Keratinocyte (primary cell): ENCODE measurements around the gene RIGI. TPM values are rescaled to one million over a fixed set of nuclear protein-coding genes. Genes with fewer than 3 reads are reported as not detected.

ENCODE experiments used
- DNase-seq: peaks from one replicate; pipeline ENCODE4 v3.0.0-alpha.2; 2011; ENCODE audit warnings: low read depth, missing footprints, low spot score
- FAIRE-seq: peaks from 2 replicates; lab custom pipeline; 2011; peaks lifted over from hg19 to GRCh38; lab: Jason Lieb, UNC
- H2AFZ ChIP-seq: 2 replicates; pipeline ENCODE4 v1.6.0; 2012; ENCODE audit warnings: low read length, control low read depth, inconsistent platforms; ENCODE audit not compliant: control insufficient read depth
- H3K27ac ChIP-seq: 2 replicates; pipeline ENCODE4 v1.5.1; 2011; ENCODE audit warnings: low read length; ENCODE audit not compliant: control insufficient read depth, insufficient read depth
- H3K27me3 ChIP-seq: 3 replicates; pipeline ENCODE4 v1.6.0; 2011; ENCODE audit warnings: low read length; ENCODE audit not compliant: control insufficient read depth, insufficient read depth; ENCODE audit errors: extremely low read depth
- H3K36me3 ChIP-seq, 2 experiments: 2 replicates in 1 of 2; 3 replicates in 1 of 2; pipeline ENCODE4 v1.5.1; 2011; ENCODE audit warnings: low read length in 2 of 2, mild to moderate bottlenecking in 1 of 2; ENCODE audit not compliant: control insufficient read depth in 2 of 2, insufficient read depth in 2 of 2; ENCODE audit errors: extremely low read depth in 1 of 2
- H3K4me1 ChIP-seq: 3 replicates; pipeline ENCODE4 v1.5.1; 2011; ENCODE audit warnings: low read length; ENCODE audit not compliant: control insufficient read depth, insufficient read depth; ENCODE audit errors: extremely low read depth
- H3K4me2 ChIP-seq: 3 replicates; pipeline ENCODE4 v1.6.0; 2011; ENCODE audit warnings: low read depth, low read length; ENCODE audit not compliant: control insufficient read depth, insufficient read depth; ENCODE audit errors: extremely low read depth
- H3K4me3 ChIP-seq, 3 experiments: fragments of 200-600 bp in 1 of 3; sonication (generic) in 1 of 3; 2 replicates in 2 of 3; 3 replicates in 1 of 3; pipeline ENCODE4 v1.5.1; 2011 to 2016; ENCODE audit warnings: low read length in 3 of 3, mild to moderate bottlenecking in 3 of 3, control low read depth in 2 of 3, inconsistent platforms in 1 of 3, low read depth in 1 of 3, mixed read lengths in 1 of 3, mixed run types in 1 of 3, moderate library complexity in 1 of 3; ENCODE audit not compliant: control insufficient read depth in 2 of 3, insufficient read depth in 2 of 3; ENCODE audit errors: extremely low read depth in 1 of 3
- H3K79me2 ChIP-seq: 2 replicates; pipeline ENCODE4 v1.6.0; 2012; ENCODE audit warnings: low read length; ENCODE audit not compliant: control insufficient read depth, insufficient read depth
- H3K9ac ChIP-seq: 3 replicates; pipeline ENCODE4 v1.6.0; 2011; ENCODE audit warnings: low read length; ENCODE audit not compliant: control insufficient read depth, insufficient read depth; ENCODE audit errors: extremely low read depth
- H3K9me1 ChIP-seq: 3 replicates; pipeline ENCODE4 v1.6.0; 2011; ENCODE audit warnings: low read length; ENCODE audit not compliant: control insufficient read depth, insufficient read depth; ENCODE audit errors: extremely low read depth
- H3K9me3 ChIP-seq: 2 replicates; pipeline ENCODE4 v1.5.1; 2012; ENCODE audit warnings: low read depth, low read length; ENCODE audit not compliant: control insufficient read depth
- H4K20me1 ChIP-seq: 3 replicates; pipeline ENCODE4 v1.6.0; 2011; ENCODE audit warnings: low read length; ENCODE audit not compliant: control insufficient read depth, insufficient read depth; ENCODE audit errors: extremely low read depth
- EZH2 ChIP-seq: IDR thresholded peaks from one replicate; pipeline ENCODE4 v1.6.1; 2012; ENCODE audit warnings: inconsistent platforms, mild to moderate bottlenecking, low read length, moderate library complexity
- dilution Hi-C: fragments of 300-500 bp; cut with MboI; formaldehyde crosslinking; loops from one replicate; pipeline ENCODE4 v1.7.0; 2020; ENCODE audit warnings: low sequenced_read_pairs; ENCODE audit not compliant: extremely low pct_ligation_motif_present
- polyA plus RNA-seq, 5 experiments: library from polyadenylated mRNA; depleted of rRNA in 3 of 5; stranded (reverse) in 3 of 5; stranded (forward) in 1 of 5; unstranded in 1 of 5; fragments of >200 nt; gene quantifications; 1 replicate in 1 of 5; 2 replicates in 3 of 5; 3 replicates in 1 of 5; pipeline versions ENCODE4 v1.2.1 to v1.2.3, GENCODE V29; 2011 to 2012; ENCODE audit warnings: missing spikeins in 2 of 5, low read depth in 1 of 5, low replicate concordance in 1 of 5
- TF ChIP-seq, protein P1 (sequence below), 3 experiments: IDR thresholded peaks in 1 of 3; conservative IDR thresholded peaks in 1 of 3; optimal IDR thresholded peaks in 1 of 3; 2 replicates in 2 of 3; 3 replicates in 1 of 3; pipeline versions ENCODE3 to v1.5.1; 2011; ENCODE audit warnings: low read length in 3 of 3, mild to moderate bottlenecking in 3 of 3, moderate library complexity in 2 of 3, control low read depth in 1 of 3, inconsistent platforms in 1 of 3; ENCODE audit not compliant: insufficient read depth in 2 of 3; ENCODE audit errors: extremely low read depth in 1 of 3

RIGI gene
- polyA plus RNA-seq, 1 donor (not counting 4 experiments of a cell fraction or from before 2014, with no cell fraction given), result 31.4 TPM

DNA sequence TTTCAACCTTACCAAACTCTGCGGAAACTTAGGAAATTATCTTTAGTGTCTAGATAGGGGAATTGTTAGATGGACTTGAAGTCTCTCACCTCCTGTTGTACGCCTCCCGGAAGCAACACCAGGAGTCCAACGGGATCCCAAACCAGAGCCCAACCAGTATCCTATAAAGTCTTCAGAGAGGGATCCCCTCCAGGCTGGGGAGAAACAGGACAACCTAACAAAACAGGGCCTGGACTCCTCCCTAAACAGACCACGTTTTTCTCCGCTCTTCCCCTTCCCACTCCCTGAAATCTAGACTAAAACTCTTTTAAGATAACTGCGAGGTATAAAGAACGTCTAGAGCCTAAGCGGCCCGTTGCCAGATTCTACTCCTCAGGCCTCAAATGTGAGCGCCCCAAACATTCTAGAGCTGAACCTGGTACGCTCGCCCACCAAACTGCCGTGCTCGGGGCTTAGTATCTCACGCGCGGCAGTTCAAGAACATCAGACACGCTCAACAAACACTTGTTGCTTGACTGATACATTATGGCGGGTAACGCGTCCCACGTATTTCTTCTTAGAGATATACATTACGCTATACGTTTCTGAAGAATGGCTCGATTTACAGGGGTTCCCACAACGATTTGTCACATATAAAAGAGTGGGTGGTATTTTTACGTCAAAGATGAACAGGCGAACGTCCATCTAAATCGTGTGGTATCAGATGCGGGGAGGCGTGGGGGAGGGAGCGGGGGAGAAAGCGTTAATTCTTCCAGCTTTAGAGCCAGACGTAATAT is 25.5 kb upstream of the RIGI start:
- H3K27ac ChIP-seq, result peak overlapping the region; percentile 91
- H3K9me3 ChIP-seq, result no peaks in the 10 kb centered on the region
- H2AFZ ChIP-seq, result peak overlapping the region; percentile 75
- DNase-seq (peak; percentile 30), FAIRE-seq (peak; percentile 57)
- H3K4me2 ChIP-seq, result peak overlapping the region; percentile 94
- peaks cover 61% of the 10 kb centered on the region for H3K79me2 ChIP-seq
- no peak for TF ChIP-seq EZH2
- TF ChIP-seq, protein P1, sequence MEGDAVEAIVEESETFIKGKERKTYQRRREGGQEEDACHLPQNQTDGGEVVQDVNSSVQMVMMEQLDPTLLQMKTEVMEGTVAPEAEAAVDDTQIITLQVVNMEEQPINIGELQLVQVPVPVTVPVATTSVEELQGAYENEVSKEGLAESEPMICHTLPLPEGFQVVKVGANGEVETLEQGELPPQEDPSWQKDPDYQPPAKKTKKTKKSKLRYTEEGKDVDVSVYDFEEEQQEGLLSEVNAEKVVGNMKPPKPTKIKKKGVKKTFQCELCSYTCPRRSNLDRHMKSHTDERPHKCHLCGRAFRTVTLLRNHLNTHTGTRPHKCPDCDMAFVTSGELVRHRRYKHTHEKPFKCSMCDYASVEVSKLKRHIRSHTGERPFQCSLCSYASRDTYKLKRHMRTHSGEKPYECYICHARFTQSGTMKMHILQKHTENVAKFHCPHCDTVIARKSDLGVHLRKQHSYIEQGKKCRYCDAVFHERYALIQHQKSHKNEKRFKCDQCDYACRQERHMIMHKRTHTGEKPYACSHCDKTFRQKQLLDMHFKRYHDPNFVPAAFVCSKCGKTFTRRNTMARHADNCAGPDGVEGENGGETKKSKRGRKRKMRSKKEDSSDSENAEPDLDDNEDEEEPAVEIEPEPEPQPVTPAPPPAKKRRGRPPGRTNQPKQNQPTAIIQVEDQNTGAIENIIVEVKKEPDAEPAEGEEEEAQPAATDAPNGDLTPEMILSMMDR (optimal IDR thresholded peaks at IDR 0.05 in 1 of 3, IDR thresholded peaks at IDR 0.05 in 1 of 3, conservative IDR thresholded peaks at IDR 0.05 in 1 of 3; ENCODE audit: extremely low read depth in 1 of 3, insufficient read depth in 2 of 3, low read length in 3 of 3), result no peak
- H3K9me1 ChIP-seq, result no peaks in the 10 kb centered on the region
- H3K27me3 ChIP-seq, result no peaks in the 10 kb centered on the region
- peaks cover 3% of the 10 kb centered on the region for H4K20me1 ChIP-seq
- dilution Hi-C loops, result loop anchor here (25.0 kb wide), 1 partner anchor 114 kb away; no protein-coding TSS in a partner anchor
- H3K4me3 ChIP-seq, result peak overlapping the region; percentile 64 to 97 (median 77)
- H3K9ac ChIP-seq, result peak overlapping the region; percentile 91
- H3K36me3 ChIP-seq, result peaks cover 2 to 3% of the 10 kb centered on the region in 2 experiments
- peaks cover 12% of the 10 kb centered on the region for H3K4me1 ChIP-seq

DNA sequence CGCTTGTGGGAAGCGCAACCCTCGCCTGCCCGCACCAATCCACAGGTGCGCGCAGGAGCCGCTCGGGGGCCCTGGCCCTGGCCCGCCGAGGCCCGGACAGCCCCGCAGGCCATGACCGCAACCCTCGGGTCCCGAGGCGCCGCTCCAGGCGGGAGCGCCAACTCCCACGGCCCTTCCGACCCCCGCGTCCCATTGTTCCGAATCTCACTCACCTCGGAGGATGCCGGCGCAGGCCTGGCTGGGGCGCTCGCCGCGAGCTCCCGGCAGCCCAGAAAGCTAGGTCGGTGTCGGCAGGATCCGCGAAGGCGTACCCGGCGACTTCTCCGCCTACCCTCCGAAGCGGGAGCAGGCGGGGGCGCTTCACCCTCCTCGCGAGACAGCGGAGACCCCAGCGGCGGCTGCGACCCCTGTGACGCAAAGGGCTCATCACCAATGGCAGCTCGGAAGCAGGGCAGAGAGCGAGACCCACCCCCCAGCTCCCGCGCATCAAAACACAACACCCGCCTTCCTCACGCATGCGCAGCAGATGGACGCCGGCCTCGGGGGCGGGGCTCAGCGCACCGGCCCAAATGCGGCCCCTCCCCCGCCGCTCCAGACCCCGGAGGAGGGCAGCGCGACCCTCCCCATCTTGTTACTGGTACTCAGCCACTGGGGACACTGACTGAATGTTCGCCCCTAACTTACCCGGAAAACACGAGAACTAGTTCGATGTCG is 24.7 kb upstream of the RIGI start:
- no peaks in the 10 kb centered on the region for H3K27me3 ChIP-seq
- no peaks in the 10 kb centered on the region for H3K9me1 ChIP-seq
- peaks cover 65% of the 10 kb centered on the region for H3K79me2 ChIP-seq
- dilution Hi-C loops, result loop anchor here (25.0 kb wide), 1 partner anchor 113 kb away; no protein-coding TSS in a partner anchor
- no peaks in the 10 kb centered on the region for H3K9me3 ChIP-seq
- H3K4me2 ChIP-seq, result peak overlapping the region; percentile 94
- peak overlapping the region; percentile 75 for H2AFZ ChIP-seq
- no peak for FAIRE-seq
- peaks cover 2 to 3% of the 10 kb centered on the region in 2 experiments for H3K36me3 ChIP-seq
- peak; percentile 30 for DNase-seq
- H3K9ac ChIP-seq, result peak overlapping the region; percentile 91
- peaks cover 12% of the 10 kb centered on the region for H3K4me1 ChIP-seq
- H3K27ac ChIP-seq, result peak overlapping the region; percentile 91
- peaks cover 3% of the 10 kb centered on the region for H4K20me1 ChIP-seq
- peak overlapping the region; percentile 64 to 97 (median 77) for H3K4me3 ChIP-seq
- no peak for TF ChIP-seq EZH2
- TF ChIP-seq, protein P1 (optimal IDR thresholded peaks at IDR 0.05 in 1 of 3, IDR thresholded peaks at IDR 0.05 in 1 of 3, conservative IDR thresholded peaks at IDR 0.05 in 1 of 3; ENCODE audit: extremely low read depth in 1 of 3, insufficient read depth in 2 of 3, low read length in 3 of 3), result peak in 1 of 3 experiments; percentile 8
